HG03175 (cell line): ENCODE measurements around the gene GREB1.

Experiments used
- ATAC-seq: cut with Tn5 transposase; IDR thresholded peaks from one replicate; pipeline ENCODE4 v1.9.1; 2021; ENCODE audit warnings: mild to moderate bottlenecking, moderate library complexity; ENCODE audit not compliant: unreplicated experiment

The GREB1 gene

DNA sequence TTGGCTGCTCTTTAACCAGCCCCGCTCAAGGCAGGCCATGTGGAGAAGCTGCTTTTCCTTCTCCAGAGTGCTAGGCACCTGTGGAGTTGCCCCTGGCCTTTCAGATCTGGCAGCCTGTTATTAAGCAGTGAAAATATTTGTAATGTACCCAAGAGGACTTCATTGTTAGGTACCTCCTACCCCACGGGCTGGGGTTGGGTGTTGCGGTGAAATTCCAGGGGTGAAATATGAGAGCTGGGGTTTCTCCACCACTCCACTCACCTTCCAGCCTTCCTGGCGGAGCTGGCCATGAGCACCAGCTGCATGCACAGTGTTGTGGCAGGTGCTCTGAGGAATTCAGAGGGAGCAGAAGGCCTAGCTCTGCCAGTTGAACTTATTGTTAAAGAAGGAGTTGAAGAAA is 97.0 kb downstream of the GREB1 start:
- ATAC-seq, result no peak

GRCh38 chr2:11631462-11631861 is 97.6 kb downstream of the GREB1 start:
- ATAC-seq, result no peak

DNA sequence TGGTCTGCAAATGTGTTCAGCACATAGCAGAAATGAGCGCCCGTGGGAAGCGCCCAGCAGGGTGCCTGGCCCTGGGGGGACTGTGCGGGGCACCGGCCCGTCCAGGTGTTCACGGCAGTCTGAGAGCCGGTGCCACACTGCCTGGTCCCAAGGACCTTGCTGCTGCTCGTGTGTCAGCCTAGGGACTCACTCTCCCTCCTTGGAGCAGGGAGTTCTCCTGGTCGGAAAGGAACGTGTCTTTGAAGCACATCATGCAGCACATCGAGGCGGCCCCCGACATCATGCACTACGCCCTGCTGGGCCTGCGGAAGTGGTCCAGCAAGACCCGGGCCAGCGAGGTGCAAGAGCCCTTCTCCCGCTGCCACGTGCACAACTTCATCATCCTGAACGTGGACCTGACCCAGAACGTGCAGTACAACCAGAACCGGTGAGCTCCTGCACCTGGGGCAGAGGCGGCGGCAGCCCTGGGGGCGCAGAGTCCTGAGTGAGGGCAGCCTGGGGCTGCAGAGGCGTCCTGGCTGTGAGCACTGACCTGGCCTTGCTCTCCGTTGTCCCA is 100.2 kb downstream of the GREB1 start:
- no peak for ATAC-seq

GRCh38 chr2:11634584-11634983 is 100.7 kb downstream of the GREB1 start:
- no peak for ATAC-seq

DNA sequence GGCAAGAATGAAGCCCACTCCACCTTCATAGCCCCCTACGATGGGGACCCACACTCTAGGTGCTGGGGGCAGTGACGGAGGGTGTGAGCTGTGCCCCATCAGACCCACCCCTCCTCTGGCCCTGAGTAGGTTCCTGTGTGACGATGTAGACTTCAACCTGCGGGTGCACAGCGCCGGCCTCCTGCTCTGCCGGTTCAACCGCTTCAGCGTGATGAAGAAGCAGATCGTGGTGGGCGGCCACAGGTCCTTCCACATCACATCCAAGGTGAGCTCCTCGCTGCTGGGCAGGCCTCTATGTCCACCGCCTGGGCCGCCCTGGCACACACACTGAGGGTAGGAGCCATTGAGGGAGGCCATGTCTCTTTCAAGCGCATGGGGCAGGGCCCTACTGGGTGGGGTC is 101.3 kb downstream of the GREB1 start:
- no peak for ATAC-seq

- no peak for ATAC-seq
Observed at GRCh38 chr2:11636593-11637295, 102.9 kb downstream of the GREB1 start.

DNA sequence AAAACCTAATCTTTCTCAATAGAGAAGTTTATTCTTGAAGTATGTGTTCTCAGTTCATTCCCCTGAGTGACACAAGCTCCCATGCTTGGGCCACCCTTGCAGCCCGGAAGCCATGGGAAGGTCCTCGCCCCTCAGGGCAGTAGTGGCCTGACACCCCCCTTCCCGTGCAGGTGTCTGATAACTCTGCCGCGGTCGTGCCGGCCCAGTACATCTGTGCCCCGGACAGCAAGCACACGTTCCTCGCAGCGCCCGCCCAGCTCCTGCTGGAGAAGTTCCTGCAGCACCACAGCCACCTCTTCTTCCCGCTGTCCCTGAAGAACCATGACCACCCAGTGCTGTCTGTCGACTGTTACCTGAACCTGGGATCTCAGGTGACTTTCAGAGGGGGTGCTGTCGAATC is 103.7 kb downstream of the GREB1 start:
- ATAC-seq, result no peak

- ATAC-seq, result no peak
Observed at GRCh38 chr2:11639503-11639902, 105.7 kb downstream of the GREB1 start.

DNA sequence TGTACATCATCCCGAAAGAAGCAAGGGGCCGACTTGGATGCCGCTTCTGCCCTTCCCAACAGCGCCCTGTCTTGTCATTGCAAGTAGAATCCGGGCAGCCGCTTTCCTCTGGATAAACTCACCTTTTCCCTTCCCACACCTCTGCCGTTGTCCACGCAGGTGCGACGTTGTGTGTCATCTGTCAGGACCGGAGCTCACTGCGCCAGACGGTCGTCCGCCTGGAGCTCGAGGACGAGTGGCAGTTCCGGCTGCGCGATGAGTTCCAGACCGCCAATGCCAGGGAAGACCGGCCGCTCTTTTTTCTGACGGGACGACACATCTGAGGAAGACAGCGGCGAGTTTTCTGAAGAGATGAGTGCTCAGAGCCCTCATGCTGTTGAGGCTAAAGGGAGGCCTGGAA is 106.3 kb downstream of the GREB1 start:
- ATAC-seq, result no peak

DNA sequence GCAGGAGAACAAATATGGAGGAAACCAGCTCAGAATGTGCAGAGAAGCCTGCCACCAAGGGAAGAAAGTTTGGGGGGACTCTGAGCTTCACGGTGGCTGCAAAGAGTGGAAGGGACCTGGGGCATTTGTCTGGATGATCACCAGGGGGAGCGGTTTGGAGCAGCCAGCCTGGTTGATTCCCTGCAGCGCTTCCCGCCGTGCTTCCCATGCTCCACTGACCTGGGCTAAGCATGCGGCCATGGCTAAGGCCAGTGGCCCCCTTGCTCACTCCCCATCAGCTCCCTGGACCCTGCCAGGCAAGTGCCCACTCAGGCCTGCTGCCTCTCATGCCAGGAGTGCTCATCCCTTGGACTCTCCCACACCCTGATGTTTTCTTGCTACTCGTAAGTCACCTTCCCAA is 109.1 kb downstream of the GREB1 start:
- no peak for ATAC-seq

DNA sequence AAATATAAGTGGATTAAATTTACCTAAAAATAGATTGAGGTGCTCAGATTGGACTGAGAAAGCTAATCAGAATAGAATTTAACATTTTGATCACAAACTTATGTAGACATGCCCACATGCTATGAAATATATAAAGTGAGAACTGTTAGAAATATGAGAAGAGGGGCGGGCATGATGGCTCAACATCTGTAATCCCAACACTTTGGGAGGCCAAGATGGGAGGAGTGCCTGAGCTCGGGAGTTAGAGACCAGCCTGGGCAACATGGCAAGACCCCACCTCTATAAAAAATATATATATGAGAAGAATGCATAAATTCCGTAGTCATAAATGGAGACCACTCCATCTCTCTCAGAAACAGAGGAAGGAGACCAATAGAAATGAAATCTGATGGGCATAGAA is 110.4 kb downstream of the GREB1 start:
- no peak for ATAC-seq

GRCh38 chr2:11646530-11646929 is 112.7 kb downstream of the GREB1 start:
- ATAC-seq, result no peak

GRCh38 chr2:11647834-11648600 is 114.2 kb downstream of the GREB1 start:
- no peak for ATAC-seq

GRCh38 chr2:11649093-11649492 is 115.2 kb downstream of the GREB1 start:
- no peak for ATAC-seq

GRCh38 chr2:11651856-11652548 is 118.2 kb downstream of the GREB1 start:
- ATAC-seq, result no peak

- ATAC-seq, result no peak
Observed at GRCh38 chr2:11652553-11652952, 118.7 kb downstream of the GREB1 start.

- ATAC-seq, result no peak
Observed at GRCh38 chr2:11655495-11655894, 121.7 kb downstream of the GREB1 start.

GRCh38 chr2:11656252-11656651 is 122.4 kb downstream of the GREB1 start:
- ATAC-seq, result no peak

DNA sequence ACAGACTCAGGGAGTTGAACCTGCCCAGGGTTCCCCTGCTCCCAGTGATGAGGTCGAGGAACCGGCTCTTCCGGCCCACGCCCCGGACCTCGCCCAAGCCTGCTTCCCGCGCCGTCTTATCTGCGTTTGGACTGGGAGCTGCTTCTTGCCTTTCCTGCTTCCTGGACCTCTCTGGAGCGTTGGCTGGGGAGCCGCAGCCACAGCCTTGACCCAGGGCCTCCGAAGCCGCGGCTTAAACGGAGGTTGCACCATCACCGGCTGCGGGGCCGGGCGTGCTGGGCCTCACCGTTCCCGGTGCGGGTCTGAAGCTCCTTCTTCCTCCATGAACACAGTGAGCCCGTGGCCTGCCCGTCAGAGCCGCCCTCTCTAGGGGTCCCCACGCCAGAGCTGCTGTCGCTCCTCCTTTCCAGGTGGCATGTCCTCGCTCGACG is 122.8 kb downstream of the GREB1 start:
- ATAC-seq, result no peak

GRCh38 chr2:11657195-11657594 is 123.3 kb downstream of the GREB1 start:
- no peak for ATAC-seq

GRCh38 chr2:11657646-11658045 is 123.8 kb downstream of the GREB1 start:
- no peak for ATAC-seq
